PC-3 (cell line): ENCODE results near the gene BACH1. TPM values are rescaled to one million over a fixed set of nuclear protein-coding genes. Genes with fewer than 3 reads are reported as not detected.

Experiments used
- ATAC-seq: fragments of 200-7000 bp; cut with Tn5 transposase; 2 replicates; pipeline ENCODE4 v1.9.1; 2020; ENCODE audit warnings: mild to moderate bottlenecking, moderate library complexity
- BruUV-seq: library from RNA; stranded (reverse); fragments of 400-500 nt; replicated peaks from 2 replicates; lab custom pipeline; 2021; lab: Mats Ljungman, UMichigan
- CTCF ChIA-PET: fragments of 300-600 bp; sonication (Branson Sonifier 250); formaldehyde crosslinking; loops from one replicate; lab custom pipeline; 2022; ENCODE audit warnings: antibody characterized with exemption; lab: Charles Lee
- POLR2A ChIA-PET: fragments of 300-600 bp; sonication (Branson Sonifier 250); formaldehyde crosslinking; loops from one replicate; lab custom pipeline; 2022; ENCODE audit warnings: antibody characterized with exemption; ENCODE audit not compliant: unreplicated experiment; lab: Charles Lee
- DNase-seq: peaks from one replicate; pipeline ENCODE4 v3.0.0-alpha.2; 2015
- H2AFZ ChIP-seq: fragments of 300-600 bp; sonication (generic); 2 replicates; pipeline ENCODE4 v1.6.0; 2016; ENCODE audit warnings: antibody characterized with exemption, low read length
- H3F3A ChIP-seq: fragments of 300-600 bp; sonication (generic); one replicate; pipeline ENCODE4 v1.6.0; 2017; ENCODE audit warnings: antibody characterized with exemption, low read length, control low read depth, mild to moderate bottlenecking; ENCODE audit not compliant: unreplicated experiment
- H3K27ac ChIP-seq: fragments of 300-600 bp; sonication (generic); 2 replicates; pipeline ENCODE4 v1.5.1; 2016; ENCODE audit warnings: mild to moderate bottlenecking, low read length
- H3K27me3 ChIP-seq: fragments of 300-600 bp; sonication (generic); 2 replicates; pipeline ENCODE4 v1.6.1; 2016; ENCODE audit warnings: low read length, mixed read lengths
- H3K36me3 ChIP-seq: fragments of 300-600 bp; sonication (generic); 2 replicates; pipeline ENCODE4 v1.6.1; 2016; ENCODE audit warnings: low read depth, mixed run types, low read length, mixed read lengths
- H3K4me1 ChIP-seq: fragments of 300-600 bp; sonication (generic); 2 replicates; pipeline ENCODE4 v1.5.1; 2016; ENCODE audit warnings: low read length; ENCODE audit not compliant: insufficient read depth
- H3K4me2 ChIP-seq: fragments of 300-600 bp; sonication (generic); 2 replicates; pipeline ENCODE4 v1.6.0; 2016; ENCODE audit warnings: low read length
- H3K4me3 ChIP-seq: fragments of 300-600 bp; sonication (generic); 2 replicates; pipeline ENCODE4 v1.5.1; 2016; ENCODE audit warnings: mild to moderate bottlenecking, low read length, mixed read lengths
- H3K79me2 ChIP-seq: fragments of 300-600 bp; sonication (generic); 2 replicates; pipeline ENCODE4 v1.6.1; 2017; ENCODE audit warnings: low read length, mixed read lengths
- H3K9ac ChIP-seq: fragments of 300-600 bp; sonication (generic); 2 replicates; pipeline ENCODE4 v1.6.0; 2016; ENCODE audit warnings: mild to moderate bottlenecking, low read length
- H3K9me2 ChIP-seq: fragments of 300-600 bp; sonication (generic); replicated peaks from 2 replicates; pipeline ENCODE4 v1.6.1; 2016; ENCODE audit warnings: mixed run types, low read length, mixed read lengths
- H3K9me3 ChIP-seq: fragments of 300-600 bp; sonication (generic); 2 replicates; pipeline ENCODE4 v1.6.1; 2016; ENCODE audit warnings: low read length, mixed read lengths
- H4K20me1 ChIP-seq: fragments of 300-600 bp; sonication (generic); 2 replicates; pipeline ENCODE4 v1.6.1; 2016; ENCODE audit warnings: low read length, mixed read lengths
- CTCF ChIP-seq: fragments of 300-600 bp; sonication (generic); conservative IDR thresholded peaks from 2 replicates; pipeline ENCODE4 v1.5.1; 2017; ENCODE audit warnings: antibody characterized with exemption, low read depth, mild to moderate bottlenecking, low read length
- EZH2 ChIP-seq: fragments of 300-600 bp; sonication (generic); IDR thresholded peaks from one replicate; pipeline ENCODE4 v1.6.1; 2017; ENCODE audit warnings: antibody characterized with exemption, mild to moderate bottlenecking, low read length; ENCODE audit not compliant: unreplicated experiment
- EZH2phosphoT487 ChIP-seq: fragments of 300-600 bp; sonication (generic); IDR thresholded peaks from 2 replicates; pipeline ENCODE4 v1.6.1; 2018; ENCODE audit warnings: mild to moderate bottlenecking, antibody characterized with exemption, low read length, borderline replicate concordance
- intact Hi-C: fragments of 100-400 bp; cut with micrococcal nuclease; formaldehyde crosslinking; loops from 2 replicates; pipeline ENCODE4 v1.9.0; 2023
- total RNA-seq: library from RNA; depleted of rRNA; stranded (reverse); fragments of >200 nt; gene quantifications from 2 replicates; pipeline ENCODE4 v1.2.3, GENCODE V29; 2014

The BACH1 gene
- total RNA-seq, 1 experiment from 2014 or later, result 17.2 TPM

GRCh38 chr21:29254550-29254949, 44.2 kb upstream of the BACH1 start:
- Histone ChIP-seq H4K20me1 (no peaks in the 10 kb centered on the region), H3K9me3 (peaks cover 7% of the 10 kb centered on the region), H3F3A (peaks cover 9% of the 10 kb centered on the region), H3K27ac (no peak overlapping the region), H3K9me2 (no peaks in the 10 kb centered on the region), H3K79me2 (no peaks in the 10 kb centered on the region), H3K9ac (no peak overlapping the region), H3K4me1 (peaks cover 31% of the 10 kb centered on the region), H3K4me3 (no peak overlapping the region), H2AFZ (no peak overlapping the region), H3K4me2 (no peak overlapping the region), H3K36me3 (peaks cover 3% of the 10 kb centered on the region; the same call in 1 of the 2 replicates), H3K27me3 (no peaks in the 10 kb centered on the region)
- ATAC-seq (no peak), DNase-seq (no peak)
- no peak for TF ChIP-seq EZH2
- ChIA-PET POLR2A (no interaction called here), CTCF (no interaction called here)
- no TSS peak for BruUV-seq
- intact Hi-C loops, result no loop called here

GRCh38 chr21:29256126-29256910, 42.4 kb upstream of the BACH1 start:
- POLR2A ChIA-PET, result interaction anchor here (0.6 kb wide), 1 partner anchor 47 kb away, joined by 3 read pairs; no protein-coding TSS in a partner anchor
- no peak overlapping the region for H2AFZ ChIP-seq
- BruUV-seq, result no TSS peak

GRCh38 chr21:29257701-29258100, 41.0 kb upstream of the BACH1 start:
- peaks cover 53% of the 10 kb centered on the region for H3K4me1 ChIP-seq
- ATAC-seq (no peak), DNase-seq (peak; percentile 29)

More at GRCh38 chr21:29256126-29256910, 42.4 kb upstream of the BACH1 start:
- no peak overlapping the region for H3K9ac ChIP-seq
- H3K4me2 ChIP-seq, result peak overlapping the region; percentile 26
- no peaks in the 10 kb centered on the region for H3K27me3 ChIP-seq
- TF ChIP-seq CTCF (no peak), EZH2phosphoT487 (no peak), EZH2 (no peak)
- H3K4me1 ChIP-seq, result peaks cover 44% of the 10 kb centered on the region
- no peak overlapping the region for H3K4me3 ChIP-seq
- peaks cover 9% of the 10 kb centered on the region for H3F3A ChIP-seq
- DNase-seq (peak; percentile 87), ATAC-seq (peak; percentile 66)
- peaks cover 7% of the 10 kb centered on the region for H3K9me3 ChIP-seq
- H3K79me2 ChIP-seq, result no peaks in the 10 kb centered on the region
- H4K20me1 ChIP-seq, result no peaks in the 10 kb centered on the region
- intact Hi-C loops, result loop anchor here (5.0 kb wide), 2 partner anchors 49 to 86 kb away; no protein-coding TSS in a partner anchor
- H3K27ac ChIP-seq, result peak overlapping the region; percentile 25
- H3K9me2 ChIP-seq, result no peaks in the 10 kb centered on the region
- CTCF ChIA-PET, result interaction anchor here (0.6 to 1.0 kb wide), 2 partner anchors 82 to 90 kb away, joined by 5 read pairs; no protein-coding TSS in a partner anchor
- peaks cover 3% of the 10 kb centered on the region; the same call in 1 of the 2 replicates for H3K36me3 ChIP-seq

More at GRCh38 chr21:29257701-29258100, 41.0 kb upstream of the BACH1 start:
- Histone ChIP-seq H3K36me3 (peaks cover 3% of the 10 kb centered on the region; the same call in 1 of the 2 replicates), H3K9me2 (no peaks in the 10 kb centered on the region), H3K9me3 (peaks cover 7% of the 10 kb centered on the region), H3F3A (peaks cover 9% of the 10 kb centered on the region), H3K27ac (no peak overlapping the region), H3K4me3 (no peak overlapping the region), H3K9ac (no peak overlapping the region), H2AFZ (no peak overlapping the region), H3K27me3 (no peaks in the 10 kb centered on the region), H4K20me1 (no peaks in the 10 kb centered on the region), H3K79me2 (no peaks in the 10 kb centered on the region), H3K4me2 (no peak overlapping the region)
- TF ChIP-seq CTCF (no peak), EZH2 (no peak), EZH2phosphoT487 (no peak)
- intact Hi-C loops, result loop anchor here (2.0 to 5.0 kb wide), 4 partner anchors 41 to 93 kb away; partner anchors contain the start of gene BACH1
- POLR2A ChIA-PET, result no interaction called here
- CTCF ChIA-PET, result no interaction called here
- no TSS peak for BruUV-seq
